ENCODE data around the gene NCKAP5L.
A peak's percentile ranks its signal among the peaks of the same experiment; 100 is the strongest.

Gene NCKAP5L, protein sequence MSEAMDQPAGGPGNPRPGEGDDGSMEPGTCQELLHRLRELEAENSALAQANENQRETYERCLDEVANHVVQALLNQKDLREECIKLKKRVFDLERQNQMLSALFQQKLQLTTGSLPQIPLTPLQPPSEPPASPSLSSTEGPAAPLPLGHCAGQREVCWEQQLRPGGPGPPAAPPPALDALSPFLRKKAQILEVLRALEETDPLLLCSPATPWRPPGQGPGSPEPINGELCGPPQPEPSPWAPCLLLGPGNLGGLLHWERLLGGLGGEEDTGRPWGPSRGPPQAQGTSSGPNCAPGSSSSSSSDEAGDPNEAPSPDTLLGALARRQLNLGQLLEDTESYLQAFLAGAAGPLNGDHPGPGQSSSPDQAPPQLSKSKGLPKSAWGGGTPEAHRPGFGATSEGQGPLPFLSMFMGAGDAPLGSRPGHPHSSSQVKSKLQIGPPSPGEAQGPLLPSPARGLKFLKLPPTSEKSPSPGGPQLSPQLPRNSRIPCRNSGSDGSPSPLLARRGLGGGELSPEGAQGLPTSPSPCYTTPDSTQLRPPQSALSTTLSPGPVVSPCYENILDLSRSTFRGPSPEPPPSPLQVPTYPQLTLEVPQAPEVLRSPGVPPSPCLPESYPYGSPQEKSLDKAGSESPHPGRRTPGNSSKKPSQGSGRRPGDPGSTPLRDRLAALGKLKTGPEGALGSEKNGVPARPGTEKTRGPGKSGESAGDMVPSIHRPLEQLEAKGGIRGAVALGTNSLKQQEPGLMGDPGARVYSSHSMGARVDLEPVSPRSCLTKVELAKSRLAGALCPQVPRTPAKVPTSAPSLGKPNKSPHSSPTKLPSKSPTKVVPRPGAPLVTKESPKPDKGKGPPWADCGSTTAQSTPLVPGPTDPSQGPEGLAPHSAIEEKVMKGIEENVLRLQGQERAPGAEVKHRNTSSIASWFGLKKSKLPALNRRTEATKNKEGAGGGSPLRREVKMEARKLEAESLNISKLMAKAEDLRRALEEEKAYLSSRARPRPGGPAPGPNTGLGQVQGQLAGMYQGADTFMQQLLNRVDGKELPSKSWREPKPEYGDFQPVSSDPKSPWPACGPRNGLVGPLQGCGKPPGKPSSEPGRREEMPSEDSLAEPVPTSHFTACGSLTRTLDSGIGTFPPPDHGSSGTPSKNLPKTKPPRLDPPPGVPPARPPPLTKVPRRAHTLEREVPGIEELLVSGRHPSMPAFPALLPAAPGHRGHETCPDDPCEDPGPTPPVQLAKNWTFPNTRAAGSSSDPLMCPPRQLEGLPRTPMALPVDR (N-terminal part only)

DNA sequence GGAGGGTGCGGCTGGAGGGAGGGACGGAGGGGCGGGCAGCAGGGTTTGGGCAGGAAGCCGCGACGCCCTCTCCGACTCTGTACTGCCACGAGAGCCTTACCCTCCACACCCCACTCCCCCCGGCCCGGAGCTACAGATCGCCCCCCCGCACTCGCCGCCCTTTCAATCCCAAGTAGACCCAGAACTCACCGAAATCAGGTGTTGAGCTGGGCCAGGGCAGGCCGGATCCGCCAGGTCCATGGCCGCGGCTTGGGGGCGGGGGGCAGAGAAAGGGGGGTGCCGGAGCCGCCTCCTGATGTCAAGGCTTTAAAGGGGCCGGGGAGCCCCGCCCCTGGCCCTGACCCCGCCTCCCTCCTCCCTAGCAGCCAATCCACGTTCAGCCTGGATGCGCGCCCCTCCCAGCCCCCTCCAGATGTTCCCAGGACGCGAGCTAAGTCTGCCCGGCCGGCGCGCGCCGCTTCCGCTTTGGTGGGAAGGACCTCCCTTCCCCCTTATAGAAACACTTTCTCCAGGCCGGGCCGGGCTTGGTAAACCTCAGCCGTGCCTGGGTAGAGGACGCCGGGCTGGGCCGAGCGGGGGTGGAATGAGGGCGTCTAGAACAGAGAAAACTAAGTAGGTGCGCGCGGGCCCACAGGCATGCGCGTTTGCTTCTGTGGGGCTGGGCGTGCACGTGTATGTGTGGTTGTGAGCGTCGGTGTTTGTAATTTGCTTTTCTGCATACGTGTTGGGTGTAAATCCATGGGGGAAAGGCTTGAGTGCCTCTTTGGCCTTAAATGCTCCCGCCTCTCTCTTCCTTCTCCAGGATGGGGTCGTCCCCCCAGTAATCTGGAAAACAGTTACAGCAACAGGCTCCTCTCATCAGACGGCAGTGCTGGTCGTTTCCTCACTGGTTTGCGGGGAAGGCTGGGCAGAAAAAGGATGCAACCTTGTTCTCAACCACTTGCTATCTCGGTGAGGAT, at the start of gene NCKAP5L:
TSS of gene NCKAP5L (minus strand) at position 281 of the 959 bp plus-strand sequence. CDS start 24,369 bp downstream, outside the sequence.
- peak; percentile 93 to 97 (median 97) for DNase-seq

DNA sequence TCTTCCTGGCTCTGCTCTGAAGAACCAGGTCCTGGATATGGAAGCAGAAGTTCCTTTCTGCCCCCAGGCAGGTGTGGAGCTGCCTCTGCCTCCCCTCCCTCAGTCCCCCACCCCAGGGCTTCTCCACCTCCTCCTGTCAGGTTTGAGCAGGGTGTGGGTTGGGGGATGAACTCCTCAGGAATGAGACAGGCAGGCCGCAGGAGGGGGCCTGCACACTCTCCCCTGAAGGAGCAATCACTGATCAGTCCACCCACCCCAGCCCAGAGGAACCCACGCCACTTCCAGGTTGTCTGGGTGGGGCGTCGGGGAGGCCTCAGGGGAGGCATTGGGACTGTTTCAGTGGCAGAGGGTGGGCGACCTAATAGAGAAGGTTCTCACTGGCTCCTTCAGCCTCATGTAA, 48.9 kb upstream of the NCKAP5L start:
- no peak for DNase-seq

DNA sequence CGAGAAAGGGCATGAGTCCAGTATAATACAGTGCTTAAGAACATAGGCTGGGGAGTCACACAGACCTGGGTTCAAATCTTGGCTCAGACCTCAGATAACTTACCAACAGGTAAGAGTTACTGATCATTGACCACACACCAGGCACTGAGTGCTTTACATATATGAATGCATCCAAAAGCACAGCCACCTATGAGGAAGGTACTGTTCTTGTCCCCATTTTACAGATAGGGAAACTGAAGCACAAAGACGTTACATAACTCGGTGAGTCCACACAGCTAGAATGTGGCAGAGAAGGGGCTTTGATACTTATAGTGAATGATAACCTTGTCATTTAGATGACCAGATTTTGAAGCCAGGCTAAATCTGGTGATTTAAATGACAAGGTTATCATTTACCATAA, 47.9 kb upstream of the NCKAP5L start:
- no peak for DNase-seq

DNA sequence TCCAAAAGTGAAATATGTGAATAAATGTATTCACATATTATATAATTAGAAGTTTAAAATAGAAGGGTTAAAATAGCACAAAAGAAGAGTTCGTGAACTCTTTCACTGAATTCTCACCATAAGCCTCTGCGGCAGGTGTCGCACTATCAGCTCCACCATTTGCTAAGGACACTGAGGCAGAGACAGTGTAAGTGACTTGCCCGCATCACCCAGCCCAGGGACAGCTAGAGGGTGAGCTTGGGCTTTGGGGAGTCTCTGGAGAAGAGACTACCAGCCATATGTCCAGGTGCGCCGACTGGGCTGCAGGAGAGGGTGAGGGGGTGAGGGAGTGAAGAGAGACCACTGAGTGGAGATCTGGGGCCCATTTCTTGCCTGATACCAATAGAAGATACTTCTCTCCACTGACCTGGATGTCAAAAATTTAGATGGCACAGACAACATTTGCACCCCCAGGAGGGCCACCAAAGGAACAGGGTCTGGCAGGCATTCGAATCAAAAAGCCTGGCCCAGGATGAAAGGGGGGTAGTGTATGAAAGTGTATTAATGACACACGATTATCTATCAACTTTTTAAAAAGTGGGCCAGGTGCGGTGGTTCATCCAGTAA, 47.0 kb upstream of the NCKAP5L start:
- no peak for DNase-seq

DNA sequence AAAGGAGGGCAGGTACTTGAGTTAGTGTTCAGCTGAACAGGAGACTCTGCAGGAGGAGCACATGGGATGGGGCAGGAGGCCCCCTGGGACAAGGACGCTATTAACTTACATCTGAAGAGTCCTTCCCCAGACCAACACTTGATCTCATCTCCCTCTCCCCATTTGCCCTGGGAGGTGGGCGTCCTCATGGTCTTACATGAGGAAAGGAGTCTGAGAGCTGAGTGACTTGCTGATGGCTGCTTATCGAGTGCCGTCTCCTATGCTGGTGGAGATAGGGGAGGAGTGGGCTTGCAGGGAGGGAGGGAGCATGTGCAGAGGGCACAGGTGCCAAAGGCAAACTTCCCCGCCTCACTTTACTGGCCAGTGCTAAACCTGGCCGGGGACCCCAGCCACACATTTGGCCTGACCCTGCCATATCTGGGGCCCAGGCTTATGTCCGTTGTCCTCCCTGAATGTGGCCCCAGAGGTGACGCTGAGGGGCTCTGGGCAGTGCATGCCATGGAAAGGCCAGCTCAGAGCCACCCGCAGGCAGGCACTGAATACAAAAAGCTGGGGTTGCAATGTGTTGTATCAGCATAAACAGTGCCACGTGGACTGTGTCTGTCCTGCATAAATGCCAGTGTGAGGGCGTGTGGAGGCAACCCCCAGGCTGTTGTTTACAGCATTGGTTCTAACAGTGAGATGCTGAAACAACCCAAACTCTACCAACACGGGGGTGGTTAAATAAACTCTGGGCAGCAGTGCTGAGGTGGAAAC, 46.1 kb upstream of the NCKAP5L start:
- DNase-seq, result no peak

DNA sequence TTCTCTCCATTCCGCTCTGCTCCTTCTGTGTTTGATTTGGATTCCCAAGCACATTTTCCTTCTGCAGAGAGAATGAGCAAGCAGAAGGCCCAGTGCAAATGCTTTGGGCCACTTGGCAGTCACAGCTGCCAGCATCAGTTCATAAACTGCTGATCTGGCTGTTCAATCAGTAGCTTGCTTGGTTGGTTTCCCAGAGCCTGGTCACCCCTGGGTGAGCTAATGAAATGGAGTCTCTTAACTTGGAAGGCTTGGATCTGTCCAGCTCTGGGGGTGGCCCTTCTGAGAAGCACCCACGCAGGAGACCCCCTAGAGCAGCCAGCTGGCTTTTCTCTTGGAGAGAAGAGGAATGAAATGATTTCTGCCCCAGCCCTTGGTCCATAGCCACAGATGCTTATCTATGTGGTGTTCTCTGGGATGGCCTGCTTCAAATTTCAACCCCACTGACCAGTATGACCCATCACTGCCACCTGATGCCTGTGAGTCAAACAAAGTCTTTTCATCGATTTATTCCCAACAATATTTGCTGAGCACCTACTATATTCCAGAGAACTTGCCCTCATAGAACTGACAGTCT, 45.2 kb upstream of the NCKAP5L start:
- DNase-seq, result no peak

DNA sequence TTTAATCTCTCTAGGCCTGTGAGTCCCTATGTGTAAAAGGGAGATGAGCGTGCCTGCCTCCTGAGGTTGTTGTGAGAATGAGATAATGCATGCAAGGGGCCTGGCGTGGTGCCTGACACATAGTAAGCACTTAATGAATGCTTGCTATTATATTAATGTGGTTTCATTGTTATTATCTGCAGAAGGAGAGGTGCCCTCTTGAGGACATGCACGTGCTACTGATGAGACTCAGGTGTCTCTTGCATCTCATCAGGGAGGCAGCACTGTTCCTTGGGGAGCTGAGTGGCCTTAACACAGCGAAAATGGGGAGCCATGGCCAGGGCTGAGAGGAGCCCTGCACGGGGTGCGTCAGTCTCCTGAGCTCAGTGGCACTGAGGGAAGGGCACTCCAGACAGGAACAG, 44.6 kb upstream of the NCKAP5L start:
- DNase-seq, result peak in 1 of 3 experiments; percentile 57

DNA sequence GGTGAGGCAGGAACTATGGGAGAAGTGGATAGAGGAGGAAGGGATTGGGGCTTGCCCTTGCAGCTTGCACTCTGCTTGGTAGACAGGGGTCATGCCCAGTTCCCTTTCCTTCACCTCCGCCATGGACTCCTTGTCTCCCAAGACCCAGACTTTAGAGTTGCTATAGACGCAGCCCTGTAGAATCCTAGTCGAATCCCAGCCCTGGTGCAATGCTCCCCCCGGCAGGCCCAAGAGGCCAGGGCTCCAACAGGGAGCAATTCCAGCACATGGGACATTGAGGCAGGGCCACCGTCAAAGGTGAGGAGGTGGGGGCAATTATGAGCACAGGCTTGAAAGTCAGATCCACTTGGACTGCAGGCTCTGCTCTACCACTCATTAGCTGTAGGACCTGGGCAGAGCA, 44.2 kb upstream of the NCKAP5L start:
- DNase-seq, result no peak

DNA sequence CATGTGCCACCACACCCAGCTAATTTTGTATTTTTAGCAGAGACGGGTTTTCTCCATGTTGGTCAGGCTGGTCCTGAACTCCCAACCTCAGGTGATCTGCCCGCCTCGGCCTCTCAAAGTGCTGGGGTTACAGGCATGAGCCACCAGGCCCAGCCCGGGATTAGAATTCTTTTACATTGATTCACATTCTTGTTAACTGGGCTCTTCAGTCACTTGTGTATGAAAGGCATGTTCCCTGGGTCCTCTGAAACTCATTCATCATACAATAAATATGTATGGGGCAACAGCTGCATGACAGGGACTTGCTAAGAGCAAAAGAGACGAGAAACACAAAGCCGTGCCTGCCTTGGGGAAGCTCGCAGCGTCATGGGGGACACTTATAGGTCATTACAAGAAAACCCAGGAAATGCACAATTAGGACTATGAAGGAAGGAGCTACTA, 43.6 kb upstream of the NCKAP5L start:
- DNase-seq, result peak in 1 of 3 experiments; percentile 10

DNA sequence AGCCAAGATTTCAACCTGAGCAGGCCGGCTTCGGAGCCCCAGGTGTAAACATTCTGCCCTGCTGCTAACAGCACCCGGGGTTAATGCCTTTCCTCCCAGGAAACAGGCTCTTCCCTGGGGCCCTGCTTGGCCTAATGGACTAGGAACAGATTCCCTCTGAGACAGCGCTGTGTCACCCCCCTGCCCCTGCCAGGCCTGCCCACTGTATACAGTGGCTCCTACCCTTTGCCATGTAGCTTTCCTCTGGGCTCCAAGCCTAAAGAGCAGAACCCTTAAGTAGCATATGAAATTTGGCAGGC, 43.0 kb upstream of the NCKAP5L start:
- DNase-seq, result no peak

DNA sequence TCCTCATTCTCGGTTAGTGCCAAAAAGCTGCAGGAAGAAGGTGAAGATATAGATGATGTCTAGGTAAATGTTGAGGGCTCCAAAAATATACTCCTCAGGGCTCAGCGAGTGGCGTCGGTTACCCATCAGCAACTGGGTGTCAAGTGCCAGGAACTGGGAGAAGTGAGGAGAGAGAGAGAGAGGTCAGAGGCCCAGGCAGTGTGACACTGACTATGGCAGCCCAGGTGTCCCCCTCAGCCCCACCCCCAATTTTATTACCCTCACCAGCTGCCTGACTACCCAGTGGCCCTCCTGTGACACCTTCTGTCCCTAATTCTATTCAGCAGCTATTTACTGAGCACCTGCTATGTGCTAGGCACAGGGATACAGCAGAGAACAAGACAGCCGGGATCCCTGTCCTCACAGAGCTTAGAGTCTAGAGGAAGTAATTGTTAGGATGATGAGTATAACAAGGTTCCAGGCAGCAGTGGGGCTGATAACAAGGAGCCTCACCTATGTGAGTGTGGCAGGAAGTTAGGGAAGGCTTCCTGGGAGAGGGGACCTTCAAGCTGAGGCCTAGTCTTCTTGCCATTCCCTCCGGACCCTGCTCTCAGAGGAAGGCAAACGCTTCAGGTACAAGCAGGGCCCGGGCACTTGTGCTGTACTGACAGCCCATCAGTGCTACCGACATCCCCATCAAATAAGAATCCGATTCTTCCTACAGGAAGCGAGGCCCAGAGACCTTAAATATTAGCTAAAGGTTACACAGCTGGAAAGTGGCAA, 42.5 kb upstream of the NCKAP5L start:
- no peak for DNase-seq

DNA sequence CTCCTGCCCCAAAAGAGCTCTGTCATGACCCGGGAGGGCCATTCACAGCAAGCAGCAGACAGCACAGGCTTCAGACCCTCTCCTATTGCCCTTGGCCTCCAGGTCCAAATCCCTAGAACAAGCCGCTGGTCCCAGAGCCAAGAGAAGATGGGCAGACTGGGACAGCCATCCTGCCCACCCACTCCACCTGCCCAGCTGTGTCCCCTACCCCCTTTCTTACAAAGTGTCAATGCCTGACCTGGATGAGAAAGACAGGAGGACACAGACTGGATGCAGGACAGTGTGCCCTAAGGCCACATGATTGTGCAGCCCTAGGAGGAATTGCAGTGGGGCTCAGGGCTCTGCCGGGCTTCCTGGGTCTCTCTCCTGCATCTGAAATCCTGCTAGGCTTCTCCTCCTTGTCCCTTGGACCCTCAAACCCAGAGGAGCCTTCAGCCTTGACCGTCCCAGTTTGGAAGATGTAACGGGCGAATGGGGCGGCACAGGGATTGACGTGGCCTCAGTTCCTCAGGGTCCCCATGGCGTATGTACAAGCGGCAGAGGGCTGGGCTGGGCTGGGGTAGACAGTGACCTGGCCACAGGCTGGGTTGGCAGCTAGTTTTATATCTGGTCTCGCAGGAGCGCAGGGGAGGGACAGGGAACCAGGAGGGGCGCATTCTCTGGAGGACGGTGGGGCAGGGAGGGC, 41.7 kb upstream of the NCKAP5L start:
- DNase-seq, result no peak

DNA sequence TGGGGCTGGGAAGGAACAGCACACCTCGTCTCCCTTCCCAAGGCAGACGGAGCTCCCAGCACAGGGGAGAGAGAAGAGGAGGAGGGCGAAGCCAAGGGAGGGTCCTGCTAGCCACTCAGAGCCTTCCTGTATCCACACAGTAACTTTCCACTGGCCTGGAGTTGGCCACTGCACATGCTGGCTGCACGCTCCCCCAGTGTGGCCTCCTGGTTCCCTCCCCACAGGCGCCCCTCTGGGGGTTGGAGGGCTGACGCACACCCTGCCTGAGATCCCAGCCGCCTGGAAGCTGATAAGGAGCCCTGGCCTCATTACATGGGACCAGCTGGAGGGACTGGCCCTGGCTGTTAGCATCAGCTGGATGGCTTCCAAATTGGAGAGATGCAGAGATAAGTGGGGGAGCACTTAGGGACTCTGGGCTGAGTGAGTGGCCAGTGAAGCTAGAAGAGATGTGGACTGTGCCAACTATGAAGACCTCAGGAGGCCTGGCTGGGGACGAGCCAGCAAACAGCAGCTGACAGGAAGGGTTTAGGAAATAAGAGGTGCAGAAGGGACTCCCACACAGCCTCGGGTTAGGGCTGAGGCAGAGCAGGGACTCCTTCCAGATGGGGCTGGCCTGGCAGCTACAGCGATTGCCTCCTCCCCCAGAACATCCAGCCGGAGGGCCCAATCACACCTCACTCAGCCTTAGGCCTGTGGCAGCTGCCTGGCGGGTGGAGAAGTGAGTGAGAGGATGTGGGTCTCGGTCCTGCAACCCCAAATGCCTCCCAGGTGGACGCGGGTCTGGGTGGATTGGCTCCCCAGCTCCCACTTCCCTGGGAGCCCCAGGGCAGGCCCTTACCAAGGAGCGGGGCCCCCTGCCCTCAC, 41.0 kb upstream of the NCKAP5L start:
- peak; percentile 58 to 87 (median 71) for DNase-seq

DNA sequence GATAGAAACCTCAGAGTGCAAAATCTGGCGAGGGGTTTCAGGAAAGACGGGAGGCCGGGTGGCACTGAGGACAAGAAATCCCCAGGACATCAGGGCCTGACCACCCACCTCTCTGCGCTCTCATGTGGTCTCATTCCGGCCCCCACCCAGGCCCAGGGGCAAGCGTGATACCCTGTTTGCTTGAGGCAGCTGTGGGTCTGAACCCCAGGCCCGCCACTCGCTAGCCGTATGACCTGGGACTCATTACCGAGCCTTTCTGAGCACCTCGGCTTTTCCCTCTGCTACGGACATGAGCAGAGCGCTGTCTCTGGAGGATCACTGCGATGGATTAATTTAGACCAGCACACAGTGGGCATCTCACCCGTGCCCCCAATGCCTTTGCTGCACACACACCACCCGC, 40.2 kb upstream of the NCKAP5L start:
- no peak for DNase-seq

DNA sequence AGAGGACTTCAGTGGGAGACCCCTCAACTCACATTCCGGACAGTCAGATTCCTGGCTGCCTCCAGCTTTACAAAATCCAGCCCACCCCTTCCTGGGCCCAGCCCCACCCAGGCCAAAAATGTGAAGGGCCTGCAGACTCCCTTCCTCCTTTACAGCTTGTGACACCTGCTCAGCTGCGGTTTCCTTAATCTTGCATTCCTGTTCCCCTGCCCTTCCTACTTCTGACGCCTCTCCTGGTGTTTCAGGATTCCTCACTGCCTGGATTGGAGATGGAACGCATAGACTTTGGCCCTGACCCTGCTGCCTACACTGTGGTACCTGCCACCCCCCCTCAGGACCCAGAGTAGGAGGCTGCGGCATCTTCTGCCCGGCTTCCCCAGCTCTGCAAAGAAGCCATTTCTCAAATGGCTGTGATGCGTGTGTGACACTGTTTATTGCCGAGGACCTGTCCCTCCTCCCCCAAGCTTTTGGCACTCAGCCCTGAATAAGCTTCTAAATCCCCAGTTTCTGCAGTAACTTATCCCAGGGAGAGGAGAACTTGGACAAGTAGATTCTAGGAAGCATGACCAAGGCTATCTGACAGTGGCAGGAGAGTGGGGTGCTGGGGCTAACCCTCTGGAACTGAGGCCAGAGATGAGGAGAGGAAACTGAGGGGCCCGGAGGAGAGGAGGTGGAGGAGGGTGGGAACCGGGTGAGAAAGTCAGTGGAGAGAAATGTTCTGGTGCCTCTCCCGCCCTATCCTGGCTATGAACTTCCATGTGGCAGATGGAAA, 39.5 kb upstream of the NCKAP5L start:
- DNase-seq, result no peak

DNA sequence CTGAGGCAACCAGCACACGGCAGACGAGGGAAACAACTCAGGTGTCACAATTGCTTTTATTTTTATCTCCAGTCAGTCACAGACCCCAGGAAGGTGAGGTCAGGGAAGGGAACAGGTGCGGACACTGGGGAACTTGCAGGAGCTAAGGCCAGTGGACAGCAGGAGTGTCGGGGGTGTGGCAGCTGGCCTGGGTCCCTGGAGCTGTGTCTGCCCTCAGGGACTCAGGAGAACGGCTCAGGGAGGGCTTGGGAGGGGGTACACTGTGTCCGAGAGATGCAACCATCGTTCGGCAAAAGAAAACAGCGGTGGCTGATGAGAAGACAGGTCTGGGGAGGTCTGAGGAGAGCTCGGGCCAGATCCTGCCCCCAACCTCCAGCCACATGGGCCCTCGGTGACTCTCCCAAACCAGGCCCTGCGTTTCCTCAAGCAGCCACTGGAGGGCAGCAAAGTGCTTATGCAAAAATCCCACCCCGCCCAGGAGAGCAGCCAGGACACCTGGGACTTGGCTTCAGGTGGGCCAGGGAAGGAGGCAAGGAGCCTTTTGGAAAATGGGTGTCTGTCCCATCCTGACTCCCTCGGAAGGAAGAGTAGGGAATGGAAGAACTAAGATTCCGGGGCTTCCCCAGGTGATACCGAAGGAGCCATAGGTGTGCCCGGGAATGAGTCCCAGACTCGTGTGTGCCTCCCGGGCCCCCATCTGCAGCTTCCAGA, 38.8 kb upstream of the NCKAP5L start:
- DNase-seq, result peak; percentile 62 to 83 (median 80)

DNA sequence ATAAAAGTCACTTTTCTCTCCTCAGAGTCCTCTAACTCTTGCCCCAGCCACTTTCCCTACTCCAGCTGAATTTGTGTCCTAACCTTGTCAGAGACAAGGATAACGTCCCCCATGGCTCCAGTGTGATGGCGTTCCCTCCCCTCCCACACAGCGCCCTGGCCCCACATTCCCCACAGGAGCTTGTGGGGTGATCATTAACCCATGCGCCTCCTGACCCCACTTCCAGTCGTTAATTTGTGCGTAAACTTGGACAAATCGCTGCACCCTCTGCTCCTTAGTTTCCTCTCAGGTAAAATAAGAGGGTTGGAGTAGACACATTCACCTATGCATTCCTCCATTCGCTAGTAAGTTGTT, 37.5 kb upstream of the NCKAP5L start:
- no peak for DNase-seq

Measured in NCI-H1417 (cell line).